Activated CD4-positive, alpha-beta T cell treated with anti-CD3 and anti-CD28 coated beads for 36 hours (primary cell): ENCODE measurements around the gene TRNT1. TPM values are rescaled to one million over a fixed set of nuclear protein-coding genes. Genes with fewer than 3 reads are reported as not detected.
A peak's percentile ranks its signal among the peaks of the same experiment; 100 is the strongest.

ENCODE experiments used
- ATAC-seq: fragments of 200-7000 bp; cut with Tn5 transposase; one replicate; pipeline ENCODE4 v1.10.0; 2021; ENCODE audit warnings: mild to moderate bottlenecking, moderate library complexity
- CTCF ChIA-PET: fragments of 350-600 bp; sonication (Branson Sonifier 250); formaldehyde crosslinking; loops from one replicate; lab custom pipeline; 2021; ENCODE audit warnings: antibody characterized with exemption; lab: Charles Lee
- POLR2A ChIA-PET: fragments of 350-600 bp; sonication (Branson Sonifier 250); formaldehyde crosslinking; loops from one replicate; lab custom pipeline; 2021; ENCODE audit warnings: antibody characterized with exemption, inconsistent platforms; lab: Charles Lee
- DNase-seq: peaks from one replicate; pipeline ENCODE4 v3.0.0-alpha.2; 2020
- H3K27ac Mint-ChIP-seq: one replicate; pipeline ENCODE4 v1.8.0; 2021; ENCODE audit warnings: mixed read lengths
- H3K27me3 Mint-ChIP-seq: one replicate; pipeline ENCODE4 v1.8.0; 2021; ENCODE audit warnings: mixed read lengths
- H3K36me3 Mint-ChIP-seq: one replicate; pipeline ENCODE4 v1.8.0; 2021; ENCODE audit warnings: low read depth, mixed read lengths
- H3K4me1 Mint-ChIP-seq: one replicate; pipeline ENCODE4 v1.8.0; 2021; ENCODE audit warnings: mixed read lengths
- H3K4me3 Mint-ChIP-seq: one replicate; pipeline ENCODE4 v1.8.0; 2021; ENCODE audit warnings: mild to moderate bottlenecking, moderate library complexity, mixed read lengths
- H3K9me3 Mint-ChIP-seq: one replicate; pipeline ENCODE4 v1.8.0; 2021; ENCODE audit warnings: low read depth, mixed read lengths
- intact Hi-C, 2 experiments: fragments of 100-400 bp; cut with DNase I in 1 of 2; cut with micrococcal nuclease in 1 of 2; formaldehyde crosslinking; loops; one replicate each; pipeline versions ENCODE4 v1.14.2 to v1.15.1; 2022 to 2024; cut with DNase I, micrococcal nuclease
- total RNA-seq, 2 experiments: library from RNA; stranded (reverse); gene quantifications; one replicate each; pipeline ENCODE4 v1.2.3, GENCODE V29; 2021

TRNT1 gene
- total RNA-seq, 2 experiments from 2014 or later: 51.4 to 58.2 TPM

GRCh38 chr3:3117651-3118050 is 9.1 kb upstream of the TRNT1 start:
- intact Hi-C loops: no loop called here
- ATAC-seq (no peak), DNase-seq (no peak)
- H3K4me1 Mint-ChIP-seq: peaks cover 5% of the 10 kb centered on the region
- no peaks in the 10 kb centered on the region for H3K9me3 Mint-ChIP-seq
- ChIA-PET POLR2A (no interaction called here), CTCF (no interaction called here)
- H3K36me3 Mint-ChIP-seq: no peaks in the 10 kb centered on the region
- no peaks in the 10 kb centered on the region for H3K27me3 Mint-ChIP-seq
- no peak overlapping the region for H3K4me3 Mint-ChIP-seq
- H3K27ac Mint-ChIP-seq: no peak overlapping the region

DNA sequence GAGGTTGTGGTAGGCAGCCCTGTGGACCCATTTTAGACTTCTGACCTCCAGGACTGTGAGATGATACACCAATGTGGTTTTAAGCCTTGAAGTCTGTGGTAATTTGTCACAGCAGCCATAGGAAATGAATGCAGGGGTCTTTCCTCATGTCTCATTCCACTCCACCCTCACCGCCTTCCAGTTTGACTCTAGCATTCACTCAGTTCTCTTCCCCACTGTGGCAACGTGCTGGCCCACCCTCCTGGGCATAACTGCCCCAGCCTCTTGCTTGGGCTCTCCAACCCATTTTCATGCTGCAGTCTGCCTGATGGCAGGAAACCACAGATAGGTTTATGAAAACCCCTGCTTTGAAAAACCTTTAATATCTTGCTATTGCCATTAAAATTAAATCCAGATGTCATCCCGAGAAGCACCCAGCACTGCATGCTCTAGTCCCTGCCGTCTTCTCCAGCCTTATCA is 7.3 kb upstream of the TRNT1 start:
- ATAC-seq (peak; percentile 86), DNase-seq (peak; percentile 25)
- CTCF ChIA-PET: interaction anchor here (0.6 kb wide), 1 partner anchor 365 kb away, joined by 4 read pairs; no protein-coding TSS in a partner anchor
- no peak overlapping the region for H3K27ac Mint-ChIP-seq
- H3K36me3 Mint-ChIP-seq: no peaks in the 10 kb centered on the region
- no peaks in the 10 kb centered on the region for H3K9me3 Mint-ChIP-seq
- H3K4me3 Mint-ChIP-seq: no peak overlapping the region
- H3K4me1 Mint-ChIP-seq: peaks cover 5% of the 10 kb centered on the region
- intact Hi-C loops: no loop called here
- no peaks in the 10 kb centered on the region for H3K27me3 Mint-ChIP-seq
- POLR2A ChIA-PET: no interaction called here

DNA sequence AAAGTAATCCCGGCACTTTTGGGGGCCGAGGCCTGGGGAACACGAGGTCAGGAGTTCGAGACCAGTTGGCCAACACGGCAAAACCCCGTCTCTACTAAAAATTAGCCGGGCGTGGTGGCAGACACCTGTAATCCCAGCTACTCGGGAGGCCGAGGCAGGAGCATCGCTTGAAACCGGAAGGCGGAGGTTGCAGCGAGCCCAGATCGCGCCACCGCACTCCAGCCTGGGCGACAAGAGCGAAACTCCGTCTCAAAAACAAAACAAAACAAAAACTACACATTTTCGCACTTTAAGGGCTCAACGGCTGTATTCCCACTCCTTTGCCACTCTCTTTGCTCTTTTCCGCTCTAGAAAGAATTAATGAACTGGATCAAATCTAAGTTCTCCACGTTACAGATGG is 763 bp upstream of the TRNT1 start:
- ChIA-PET POLR2A (no interaction called here), CTCF (no interaction called here)
- intact Hi-C loops: loop anchor here (1.0 to 5.0 kb wide), 4 partner anchors 53 to 1367 kb away; partner anchors contain the start of genes CRBN (in 2 of the 2) and ITPR1 (in 1 of the 2)
- Mint-ChIP-seq H3K9me3 (no peaks in the 10 kb centered on the region), H3K27ac (peak overlapping the region; percentile 92), H3K4me3 (peak overlapping the region; percentile 99), H3K36me3 (peaks cover 35% of the 10 kb centered on the region), H3K27me3 (no peaks in the 10 kb centered on the region), H3K4me1 (peaks cover 30% of the 10 kb centered on the region)
- DNase-seq: no peak
- ATAC-seq: no peak

- intact Hi-C loops: loop anchor here (1.0 to 5.0 kb wide), 4 partner anchors 51 to 1365 kb away; partner anchors contain the start of genes CRBN (in 1 of the 2), ITPR1 (in 1 of the 2) and SETMAR (in 1 of the 2)
- Mint-ChIP-seq H3K36me3 (peaks cover 39% of the 10 kb centered on the region), H3K4me1 (peaks cover 30% of the 10 kb centered on the region), H3K4me3 (peak overlapping the region; percentile 99), H3K9me3 (no peaks in the 10 kb centered on the region), H3K27me3 (no peaks in the 10 kb centered on the region), H3K27ac (peak overlapping the region; percentile 99)
- DNase-seq: peak; percentile 62
- CTCF ChIA-PET: interaction anchor here (0.7 to 1.4 kb wide), 2 partner anchors 9 to 14 kb away, joined by 3 to 4 read pairs; no protein-coding TSS in a partner anchor
- POLR2A ChIA-PET: no interaction called here
- peak; percentile 37 for ATAC-seq
Observed at GRCh38 chr3:3127432-3128010, 781 bp downstream of the TRNT1 start.

GRCh38 chr3:3129579-3129978 is 2.8 kb downstream of the TRNT1 start:
- H3K27ac Mint-ChIP-seq: no peak overlapping the region
- ATAC-seq: no peak
- ChIA-PET CTCF (interaction anchor here (0.5 to 1.1 kb wide), 4 partner anchors 10 to 43 kb away, joined by 3 to 6 read pairs (median 4); no protein-coding TSS in a partner anchor), POLR2A (interaction anchor here (0.5 to 1.3 kb wide), 4 partner anchors 13 to 1221 kb away, joined by 3 to 6 read pairs (median 3); no protein-coding TSS in a partner anchor)
- H3K4me1 Mint-ChIP-seq: peaks cover 48% of the 10 kb centered on the region
- no peaks in the 10 kb centered on the region for H3K9me3 Mint-ChIP-seq
- no peak for DNase-seq
- H3K36me3 Mint-ChIP-seq: peaks cover 52% of the 10 kb centered on the region
- H3K4me3 Mint-ChIP-seq: no peak overlapping the region
- H3K27me3 Mint-ChIP-seq: no peaks in the 10 kb centered on the region
- intact Hi-C loops: loop anchor here in 1 of 2 experiments (5.0 kb wide), 1 partner anchor 102 kb away; no protein-coding TSS in a partner anchor

- Mint-ChIP-seq H3K4me1 (peaks cover 56% of the 10 kb centered on the region), H3K27ac (peak overlapping the region; percentile 80), H3K36me3 (peaks cover 64% of the 10 kb centered on the region), H3K27me3 (no peaks in the 10 kb centered on the region), H3K4me3 (no peak overlapping the region), H3K9me3 (no peaks in the 10 kb centered on the region)
- CTCF ChIA-PET: interaction anchor here (1.2 to 1.6 kb wide), 2 partner anchors 37 to 44 kb away, joined by 4 to 8 read pairs; no protein-coding TSS in a partner anchor
- no peak for DNase-seq
- POLR2A ChIA-PET: no interaction called here
- intact Hi-C loops: no loop called here
- no peak for ATAC-seq
Observed at GRCh38 chr3:3133500-3133899, 6.8 kb downstream of the TRNT1 start.

- peak overlapping the region; percentile 80 for H3K27ac Mint-ChIP-seq
- peak; percentile 25 for DNase-seq
- H3K4me1 Mint-ChIP-seq: peaks cover 51% of the 10 kb centered on the region
- no peaks in the 10 kb centered on the region for H3K9me3 Mint-ChIP-seq
- H3K36me3 Mint-ChIP-seq: peaks cover 65% of the 10 kb centered on the region
- H3K27me3 Mint-ChIP-seq: no peaks in the 10 kb centered on the region
- ChIA-PET POLR2A (no interaction called here), CTCF (interaction anchor here (0.8 to 1.6 kb wide), 4 partner anchors 36 to 213 kb away, joined by 3 to 8 read pairs (median 5); no protein-coding TSS in a partner anchor)
- no peak overlapping the region for H3K4me3 Mint-ChIP-seq
- intact Hi-C loops: loop anchor here in 1 of 2 experiments (2.0 kb wide), 1 partner anchor 16 kb away; no protein-coding TSS in a partner anchor
- peak; percentile 87 for ATAC-seq
Observed at GRCh38 chr3:3134750-3135448, 8.2 kb downstream of the TRNT1 start.

GRCh38 chr3:3137526-3137925 is 10.8 kb downstream of the TRNT1 start:
- Mint-ChIP-seq H3K4me1 (peaks cover 55% of the 10 kb centered on the region), H3K36me3 (peaks cover 72% of the 10 kb centered on the region), H3K4me3 (no peak overlapping the region), H3K27ac (peak overlapping the region; percentile 39), H3K27me3 (no peaks in the 10 kb centered on the region), H3K9me3 (no peaks in the 10 kb centered on the region)
- intact Hi-C loops: no loop called here
- DNase-seq (no peak), ATAC-seq (no peak)
- CTCF ChIA-PET: no interaction called here
- POLR2A ChIA-PET: no interaction called here

- no peak overlapping the region for H3K4me3 Mint-ChIP-seq
- peak; percentile 70 for ATAC-seq
- ChIA-PET CTCF (interaction anchor here (1.1 to 2.8 kb wide), 4 partner anchors 12 to 30 kb away, joined by 3 to 12 read pairs (median 5); partner anchors contain the start of gene TRNT1), POLR2A (interaction anchor here (0.6 to 1.4 kb wide), 2 partner anchors 11 to 12 kb away, joined by 5 to 6 read pairs; no protein-coding TSS in a partner anchor)
- H3K9me3 Mint-ChIP-seq: no peaks in the 10 kb centered on the region
- no peaks in the 10 kb centered on the region for H3K27me3 Mint-ChIP-seq
- intact Hi-C loops: loop anchor here in 1 of 2 experiments (1.0 kb wide), 1 partner anchor 9 kb away; no protein-coding TSS in a partner anchor
- H3K4me1 Mint-ChIP-seq: peaks cover 20% of the 10 kb centered on the region
- H3K36me3 Mint-ChIP-seq: peaks cover 78% of the 10 kb centered on the region
- peak overlapping the region; percentile 52 for H3K27ac Mint-ChIP-seq
- DNase-seq: no peak
Observed at GRCh38 chr3:3141939-3142338, 15.2 kb downstream of the TRNT1 start.

GRCh38 chr3:3145831-3146230 is 19.1 kb downstream of the TRNT1 start:
- Mint-ChIP-seq H3K36me3 (peaks cover 69% of the 10 kb centered on the region), H3K27ac (peak overlapping the region; percentile 45), H3K27me3 (no peaks in the 10 kb centered on the region), H3K4me1 (peaks cover 13% of the 10 kb centered on the region), H3K9me3 (no peaks in the 10 kb centered on the region), H3K4me3 (no peak overlapping the region)
- POLR2A ChIA-PET: no interaction called here
- no peak for ATAC-seq
- CTCF ChIA-PET: no interaction called here
- intact Hi-C loops: no loop called here
- DNase-seq: no peak

- peak overlapping the region; percentile 51 for H3K27ac Mint-ChIP-seq
- peaks cover 16% of the 10 kb centered on the region for H3K4me1 Mint-ChIP-seq
- DNase-seq (no peak), ATAC-seq (no peak)
- no peaks in the 10 kb centered on the region for H3K27me3 Mint-ChIP-seq
- CTCF ChIA-PET: interaction anchor here (1.1 kb wide), 1 partner anchor 10 kb away, joined by 3 read pairs; no protein-coding TSS in a partner anchor
- H3K36me3 Mint-ChIP-seq: peaks cover 66% of the 10 kb centered on the region
- H3K4me3 Mint-ChIP-seq: no peak overlapping the region
- no peaks in the 10 kb centered on the region for H3K9me3 Mint-ChIP-seq
- POLR2A ChIA-PET: no interaction called here
- intact Hi-C loops: no loop called here
Observed at GRCh38 chr3:3149560-3149959, 22.8 kb downstream of the TRNT1 start.
